Gastroesophageal sphincter (tissue), 4 donors: ENCODE data around the gene SKOR1. TPM values are rescaled to one million over a fixed set of nuclear protein-coding genes. Genes with fewer than 3 reads are reported as not detected.

Source experiments
- ATAC-seq: fragments of 150-250 bp; one replicate; pipeline ENCODE4 v1.9.1; 2016; ENCODE audit warnings: mild to moderate bottlenecking, moderate library complexity
- H3K27ac ChIP-seq, 4 donors: fragments of 200-600 bp; sonication (generic) in 3 of 4; 1 replicate in 3 of 4; 2 replicates in 1 of 4; pipeline ENCODE4 v1.5.1; 2016 to 2019
- H3K27me3 ChIP-seq: fragments of 200-600 bp; sonication (generic); one replicate; pipeline ENCODE4 v1.5.1; 2019
- H3K36me3 ChIP-seq, 2 donors: fragments of 200-600 bp; sonication (generic); one replicate each; pipeline ENCODE4 v1.5.1; 2019; ENCODE audit warnings: control low read depth in 1 of 2
- H3K4me1 ChIP-seq, 3 donors: fragments of 200-600 bp; sonication (generic); 1 replicate in 2 of 3; 2 replicates in 1 of 3; pipeline ENCODE4 v1.5.1; 2016 to 2019; ENCODE audit warnings: control low read depth in 2 of 3
- H3K4me3 ChIP-seq, 2 donors: fragments of 200-600 bp; sonication (generic); one replicate each; pipeline ENCODE4 v1.5.1; 2019; ENCODE audit warnings: mild to moderate bottlenecking in 1 of 2, moderate library complexity in 1 of 2
- H3K9me3 ChIP-seq, 3 donors: fragments of 200-600 bp; sonication (generic); one replicate each; pipeline ENCODE4 v1.5.1; 2017 to 2019; ENCODE audit warnings: control low read depth in 2 of 3
- CTCF ChIP-seq, 4 experiments: fragments of 200-600 bp in 2 of 4; fragments of 450-650 bp in 2 of 4; sonication (generic) in 1 of 4; IDR thresholded peaks; one replicate each; pipeline ENCODE4 v1.5.1; 2017 to 2019; ENCODE audit warnings: antibody characterized with exemption in 4 of 4, mild to moderate bottlenecking in 2 of 4, moderate library complexity in 2 of 4
- EP300 ChIP-seq: sonication (generic); formaldehyde crosslinking; IDR thresholded peaks from one replicate; pipeline ENCODE4 v1.6.1; 2017; ENCODE audit warnings: antibody characterized with exemption, mild to moderate bottlenecking
- POLR2A ChIP-seq, 2 donors: fragments of 450-650 bp; IDR thresholded peaks; one replicate each; pipeline ENCODE4 v1.6.1; 2017; ENCODE audit warnings: antibody characterized with exemption in 2 of 2, mild to moderate bottlenecking in 2 of 2, moderate library complexity in 1 of 2
- POLR2AphosphoS5 ChIP-seq: sonication (generic); formaldehyde crosslinking; IDR thresholded peaks from one replicate; pipeline ENCODE4 v1.6.1; 2017; ENCODE audit warnings: antibody characterized with exemption
- WGBS, 2 donors: methylation state at CpG; one replicate each; pipeline ENCODE4 v1.1.5; 2018; ENCODE audit warnings: low coverage in 1 of 2; 5-methylcytosine and 5-hydroxymethylcytosine counted together
- total RNA-seq, 4 donors: library from RNA; depleted of rRNA; stranded (reverse); fragments of >200 nt; gene quantifications; one replicate each; pipeline ENCODE4 v1.1.0, GENCODE V29; 2016

SKOR1 gene
- total RNA-seq, 4 donors from 2014 or later: 0.46 to 2.2 (median 0.87) TPM

DNA sequence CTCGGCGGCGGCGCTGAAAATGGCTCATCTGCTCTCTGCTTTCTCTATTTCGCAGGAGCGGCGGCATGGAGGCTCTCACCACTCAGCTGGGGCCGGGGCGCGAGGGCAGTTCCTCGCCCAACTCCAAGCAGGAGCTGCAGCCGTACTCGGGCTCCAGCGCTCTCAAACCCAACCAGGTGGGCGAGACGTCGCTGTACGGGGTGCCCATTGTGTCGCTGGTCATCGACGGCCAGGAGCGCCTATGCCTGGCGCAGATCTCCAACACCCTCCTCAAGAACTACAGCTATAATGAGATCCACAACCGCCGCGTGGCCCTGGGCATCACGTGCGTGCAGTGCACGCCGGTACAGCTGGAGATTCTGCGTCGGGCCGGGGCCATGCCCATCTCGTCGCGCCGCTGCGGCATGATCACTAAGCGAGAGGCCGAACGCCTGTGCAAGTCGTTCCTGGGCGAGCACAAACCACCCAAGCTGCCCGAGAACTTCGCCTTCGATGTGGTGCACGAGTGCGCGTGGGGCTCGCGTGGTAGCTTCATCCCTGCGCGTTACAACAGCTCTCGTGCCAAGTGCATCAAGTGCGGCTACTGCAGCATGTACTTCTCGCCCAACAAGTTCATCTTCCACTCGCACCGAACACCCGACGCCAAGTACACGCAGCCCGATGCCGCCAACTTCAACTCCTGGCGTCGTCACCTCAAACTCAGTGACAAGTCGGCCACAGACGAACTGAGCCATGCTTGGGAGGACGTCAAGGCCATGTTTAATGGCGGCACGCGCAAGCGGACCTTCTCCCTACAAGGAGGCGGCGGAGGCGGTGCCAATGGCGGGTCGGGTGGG, 790 bp downstream of the SKOR1 start:
- no peak for ATAC-seq
- no peak overlapping the region for H3K27ac ChIP-seq
- H3K27me3 ChIP-seq: peaks cover 100% of the 10 kb centered on the region
- no peaks in the 10 kb centered on the region for H3K36me3 ChIP-seq
- no peak for TF ChIP-seq POLR2A (IDR thresholded peaks at IDR 0.05)
- no peak for TF ChIP-seq EP300
- no peak for TF ChIP-seq CTCF (IDR thresholded peaks at IDR 0.05)
- 13 to 30% methylated on average over 2 to 3 of the region's 77 CpGs for WGBS, 2 donors
- peaks cover 0 to 88% (median 44%) of the 10 kb centered on the region in 3 donors for H3K4me1 ChIP-seq
- H3K9me3 ChIP-seq: no peaks in the 10 kb centered on the region
- peak overlapping the region in 1 of 2 donors; percentile 28 for H3K4me3 ChIP-seq

DNA sequence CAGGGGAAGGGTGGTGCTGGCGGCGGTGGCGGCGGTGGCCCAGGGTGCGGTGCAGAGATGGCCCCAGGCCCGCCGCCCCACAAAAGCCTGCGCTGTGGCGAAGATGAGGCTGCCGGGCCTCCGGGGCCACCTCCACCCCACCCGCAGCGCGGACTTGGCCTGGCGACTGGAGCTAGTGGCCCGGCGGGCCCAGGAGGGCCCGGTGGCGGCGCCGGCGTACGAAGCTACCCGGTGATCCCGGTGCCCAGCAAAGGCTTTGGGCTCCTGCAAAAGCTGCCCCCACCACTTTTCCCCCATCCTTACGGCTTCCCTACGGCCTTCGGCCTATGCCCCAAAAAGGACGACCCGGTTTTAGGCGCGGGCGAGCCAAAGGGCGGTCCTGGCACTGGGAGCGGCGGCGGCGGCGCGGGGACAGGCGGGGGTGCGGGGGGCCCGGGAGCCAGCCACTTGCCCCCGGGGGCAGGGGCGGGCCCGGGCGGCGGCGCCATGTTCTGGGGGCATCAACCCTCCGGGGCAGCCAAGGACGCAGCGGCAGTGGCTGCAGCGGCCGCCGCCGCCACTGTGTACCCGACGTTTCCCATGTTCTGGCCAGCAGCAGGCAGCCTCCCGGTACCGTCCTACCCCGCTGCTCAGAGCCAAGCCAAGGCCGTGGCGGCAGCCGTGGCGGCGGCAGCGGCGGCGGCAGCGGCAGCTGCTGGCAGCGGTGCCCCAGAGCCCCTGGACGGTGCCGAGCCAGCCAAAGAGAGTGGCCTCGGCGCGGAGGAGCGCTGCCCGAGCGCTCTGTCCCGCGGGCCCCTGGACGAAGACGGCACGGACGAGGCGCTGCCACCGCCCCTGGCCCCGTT, 1.6 kb downstream of the SKOR1 start:
- H3K27ac ChIP-seq: no peak overlapping the region
- TF ChIP-seq POLR2A (IDR thresholded peaks at IDR 0.05) (no peak), EP300 (no peak), POLR2AphosphoS5 (no peak), CTCF (IDR thresholded peaks at IDR 0.05) (no peak)
- no peaks in the 10 kb centered on the region for H3K9me3 ChIP-seq
- H3K4me1 ChIP-seq: peaks cover 0 to 79% (median 44%) of the 10 kb centered on the region in 3 donors
- H3K27me3 ChIP-seq: peaks cover 100% of the 10 kb centered on the region
- no peak for ATAC-seq
- no peaks in the 10 kb centered on the region for H3K36me3 ChIP-seq
- no peak overlapping the region for H3K4me3 ChIP-seq
- 0% methylated on average over 2 of the region's 88 CpGs; no CpG with 5 or more reads in 1 of the 2 donors for WGBS, 2 donors

DNA sequence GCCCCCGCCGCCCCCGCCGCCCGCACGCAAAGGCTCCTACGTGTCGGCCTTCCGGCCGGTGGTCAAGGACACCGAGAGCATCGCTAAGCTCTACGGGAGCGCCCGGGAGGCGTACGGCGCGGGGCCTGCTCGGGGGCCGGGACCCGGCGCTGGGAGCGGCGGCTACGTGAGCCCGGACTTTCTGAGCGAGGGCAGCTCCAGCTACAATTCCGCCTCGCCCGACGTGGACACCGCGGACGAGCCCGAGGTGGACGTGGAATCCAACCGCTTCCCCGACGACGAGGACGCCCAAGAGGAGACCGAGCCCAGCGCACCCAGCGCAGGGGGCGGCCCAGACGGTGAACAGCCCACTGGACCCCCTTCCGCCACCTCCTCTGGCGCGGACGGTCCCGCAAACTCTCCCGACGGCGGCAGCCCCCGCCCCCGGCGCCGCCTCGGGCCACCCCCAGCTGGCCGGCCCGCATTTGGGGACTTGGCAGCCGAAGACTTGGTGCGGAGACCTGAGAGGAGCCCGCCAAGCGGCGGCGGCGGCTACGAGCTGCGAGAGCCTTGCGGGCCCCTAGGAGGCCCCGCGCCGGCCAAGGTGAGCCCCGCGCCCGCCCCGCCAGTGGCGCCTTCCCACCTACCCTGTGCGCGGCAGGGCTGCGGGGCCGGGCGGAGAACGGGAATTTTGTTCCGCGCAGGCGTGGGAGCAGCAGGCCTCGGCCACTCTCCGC, 2.4 kb downstream of the SKOR1 start:
- TF ChIP-seq POLR2AphosphoS5: no peak
- no peak for TF ChIP-seq POLR2A (IDR thresholded peaks at IDR 0.05)
- TF ChIP-seq EP300: no peak
- no peak for TF ChIP-seq CTCF (IDR thresholded peaks at IDR 0.05)
- Histone ChIP-seq H3K36me3 (no peaks in the 10 kb centered on the region), H3K4me3 (peak overlapping the region in 1 of 2 donors; percentile 26), H3K4me1 (peaks cover 0 to 78% (median 44%) of the 10 kb centered on the region in 3 donors), H3K27me3 (peaks cover 100% of the 10 kb centered on the region), H3K27ac (no peak overlapping the region), H3K9me3 (no peaks in the 10 kb centered on the region)
- WGBS, 2 donors: no CpG with 5 or more reads among the region's 91 CpGs
- no peak for ATAC-seq

- Histone ChIP-seq H3K4me1 (peaks cover 0 to 78% (median 44%) of the 10 kb centered on the region in 3 donors), H3K4me3 (peak overlapping the region in 1 of 2 donors; percentile 26), H3K36me3 (no peaks in the 10 kb centered on the region), H3K9me3 (no peaks in the 10 kb centered on the region), H3K27me3 (peaks cover 100% of the 10 kb centered on the region), H3K27ac (no peak overlapping the region)
- no peak for ATAC-seq
- WGBS, 2 donors: 4 to 9% methylated on average over 13 to 16 of the region's 40 CpGs
- TF ChIP-seq POLR2AphosphoS5 (no peak), CTCF (IDR thresholded peaks at IDR 0.05) (no peak), POLR2A (IDR thresholded peaks at IDR 0.05) (no peak), EP300 (no peak)
These were observed 3.1 kb downstream of the SKOR1 start for GRCh38 chr15:67828278-67828968.
